ENCODE measurements around the gene NRP1. TPM values are rescaled to one million over a fixed set of nuclear protein-coding genes. Genes with fewer than 3 reads are reported as not detected.
"Not testable (repeated sequence)": the region's sequence is repeated elsewhere in the genome, so short reads cannot be mapped to it uniquely, and the experiment has no call there.

The NRP1 gene
- total RNA-seq, 1 donor from 2014 or later: 122 TPM

GRCh38 chr10:33303988-33304387, 30.5 kb downstream of the NRP1 start:
- Histone ChIP-seq H3K4me3 (no peak overlapping the region), H3K27me3 (no peaks in the 10 kb centered on the region), H3K4me1 (peaks cover 0 to 13% of the 10 kb centered on the region in 2 donors), H3K36me3 (no peaks in the 10 kb centered on the region), H3K9me3 (no peaks in the 10 kb centered on the region), H3K27ac (no peak overlapping the region)
- intact Hi-C loops (cut with DNase I): no loop called here
- no peak for DNase-seq (ENCODE audit: low spot score in 2 of 2)
- TF ChIP-seq CTCF (IDR thresholded peaks at IDR 0.05): no peak

DNA sequence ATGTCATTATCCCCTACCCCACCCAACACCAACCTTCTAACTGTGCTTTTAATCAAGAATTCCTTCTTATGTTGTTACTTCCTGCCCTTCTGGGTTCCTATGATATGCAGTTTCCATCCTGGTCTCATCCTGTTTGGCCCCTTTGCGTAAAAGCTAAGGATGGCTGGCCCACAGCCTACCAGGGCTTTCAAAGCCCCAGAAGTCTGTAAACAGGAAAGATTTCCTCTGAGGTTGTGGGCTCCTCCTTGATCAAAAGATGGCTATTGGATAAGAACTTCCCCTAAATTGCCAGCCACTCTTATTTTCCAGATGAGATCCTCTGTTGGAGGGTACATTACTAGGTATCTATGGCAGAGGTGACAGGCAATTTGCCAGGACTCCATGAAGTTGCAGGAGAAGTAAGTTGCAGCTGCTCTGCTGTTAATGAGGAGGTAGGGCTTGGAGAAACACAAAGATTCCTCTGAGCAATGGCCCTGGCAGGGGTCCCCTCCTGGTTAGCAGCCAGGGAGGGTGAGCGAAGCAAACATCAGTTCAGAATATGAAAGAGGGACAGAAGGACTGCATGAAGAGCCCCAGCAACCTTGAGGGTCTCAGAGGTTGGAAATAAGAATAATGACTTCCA, 32.1 kb downstream of the NRP1 start:
- peak overlapping the region in 1 of 2 donors; percentile 34 for H3K27ac ChIP-seq
- peaks cover 0 to 27% of the 10 kb centered on the region in 2 donors for H3K4me1 ChIP-seq
- DNase-seq (ENCODE audit: low spot score in 2 of 2): no peak
- no peaks in the 10 kb centered on the region for H3K9me3 ChIP-seq
- no peaks in the 10 kb centered on the region for H3K36me3 ChIP-seq
- TF ChIP-seq CTCF (IDR thresholded peaks at IDR 0.05): no peak
- no peaks in the 10 kb centered on the region for H3K27me3 ChIP-seq
- no peak overlapping the region for H3K4me3 ChIP-seq
- intact Hi-C loops (cut with DNase I): no loop called here

- H3K4me3 ChIP-seq: no peak overlapping the region
- no peaks in the 10 kb centered on the region for H3K9me3 ChIP-seq
- peak overlapping the region in 1 of 2 donors; percentile 34 for H3K27ac ChIP-seq
- H3K4me1 ChIP-seq: peaks cover 0 to 24% of the 10 kb centered on the region in 2 donors
- no peak for DNase-seq (ENCODE audit: low spot score in 2 of 2)
- no peaks in the 10 kb centered on the region for H3K27me3 ChIP-seq
- intact Hi-C loops (cut with DNase I): no loop called here
- H3K36me3 ChIP-seq: no peaks in the 10 kb centered on the region
- no peak for TF ChIP-seq CTCF (IDR thresholded peaks at IDR 0.05)
These were observed 33.2 kb downstream of the NRP1 start for GRCh38 chr10:33301097-33301789.

- H3K27me3 ChIP-seq; H3K36me3 ChIP-seq; intact Hi-C loops (cut with DNase I); H3K9me3 ChIP-seq; H3K4me3 ChIP-seq; H3K27ac ChIP-seq; DNase-seq (ENCODE audit: low spot score in 2 of 2): not testable (repeated sequence)
- peaks cover 4 to 22% of the 10 kb centered on the region in 2 donors for H3K4me1 ChIP-seq
These were observed 33.9 kb downstream of the NRP1 start for GRCh38 chr10:33300544-33300943.

GRCh38 chr10:33298893-33299292, 35.6 kb downstream of the NRP1 start:
- H3K4me3 ChIP-seq: no peak overlapping the region
- no peak for DNase-seq (ENCODE audit: low spot score in 2 of 2)
- H3K4me1 ChIP-seq: peaks cover 4 to 26% of the 10 kb centered on the region in 2 donors
- H3K9me3 ChIP-seq: no peaks in the 10 kb centered on the region
- TF ChIP-seq CTCF (IDR thresholded peaks at IDR 0.05): no peak
- H3K27me3 ChIP-seq: no peaks in the 10 kb centered on the region
- H3K27ac ChIP-seq: peak overlapping the region; percentile 53 to 67
- H3K36me3 ChIP-seq: no peaks in the 10 kb centered on the region
- intact Hi-C loops (cut with DNase I): no loop called here

GRCh38 chr10:33298110-33298509, 36.4 kb downstream of the NRP1 start:
- DNase-seq (ENCODE audit: low spot score in 2 of 2): no peak
- H3K27ac ChIP-seq: peak overlapping the region; percentile 53 to 67
- intact Hi-C loops (cut with DNase I): no loop called here
- H3K36me3 ChIP-seq: no peaks in the 10 kb centered on the region
- peaks cover 4 to 29% of the 10 kb centered on the region in 2 donors for H3K4me1 ChIP-seq
- H3K9me3 ChIP-seq: no peaks in the 10 kb centered on the region
- no peak for TF ChIP-seq CTCF (IDR thresholded peaks at IDR 0.05)
- peak overlapping the region in 1 of 2 donors; percentile 2 for H3K4me3 ChIP-seq
- no peaks in the 10 kb centered on the region for H3K27me3 ChIP-seq
